ENCODE results near the gene PABPC4L.
"Not testable (repeated sequence)": the region's sequence is repeated elsewhere in the genome, so short reads cannot be mapped to it uniquely, and the experiment has no call there.

Gene PABPC4L

DNA sequence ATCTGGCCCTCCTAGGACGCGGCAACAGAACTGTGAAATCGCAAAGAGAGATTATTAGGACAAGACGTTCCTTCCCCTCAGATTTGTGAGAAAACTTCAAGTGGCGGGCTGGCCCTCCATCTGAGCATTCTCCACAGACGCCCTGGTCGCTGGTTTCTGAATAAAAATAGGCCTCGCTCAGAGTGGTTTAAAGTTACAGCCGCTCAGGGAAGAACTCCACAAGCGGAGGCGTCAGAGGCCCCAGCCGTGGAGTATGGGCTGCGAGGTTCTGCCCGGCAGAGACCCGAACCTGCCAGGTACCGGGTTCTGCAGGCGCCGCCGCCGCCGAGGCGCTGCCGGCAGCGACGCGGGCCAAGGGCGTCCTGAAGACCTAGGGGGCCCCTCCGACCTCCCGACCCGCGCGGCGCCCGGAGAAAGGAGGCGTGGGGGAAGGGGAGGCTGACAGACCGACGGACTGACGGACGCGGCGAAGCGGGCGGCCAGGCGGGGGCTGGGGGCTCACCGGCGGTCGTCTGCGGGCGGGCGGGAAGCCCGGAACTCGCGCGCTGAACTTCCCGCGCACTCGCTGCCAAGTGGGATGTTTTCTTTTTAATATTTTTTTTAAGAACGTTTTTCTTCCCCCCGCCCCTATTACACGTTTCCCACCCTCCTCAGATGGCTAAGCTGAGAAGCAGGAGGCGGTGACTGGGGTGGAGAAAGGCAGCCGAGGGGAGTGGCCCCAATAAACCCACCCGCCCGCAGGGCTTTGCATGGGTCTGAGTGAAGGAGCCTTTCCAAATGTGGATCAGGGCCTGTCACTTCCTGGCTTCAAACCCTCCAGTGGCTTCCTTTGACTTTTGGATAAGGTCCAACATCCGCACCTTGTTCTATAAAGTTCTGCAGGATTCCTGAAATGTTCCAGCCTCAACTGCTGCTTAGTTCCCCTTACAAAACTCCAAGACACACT lies at the start of gene PABPC4L:
Gene PABPC4L (minus strand): TSS at position 574 of the 946 bp plus-strand sequence. CDS start 770 bp downstream, outside the sequence.
- no peak for DNase-seq

DNA sequence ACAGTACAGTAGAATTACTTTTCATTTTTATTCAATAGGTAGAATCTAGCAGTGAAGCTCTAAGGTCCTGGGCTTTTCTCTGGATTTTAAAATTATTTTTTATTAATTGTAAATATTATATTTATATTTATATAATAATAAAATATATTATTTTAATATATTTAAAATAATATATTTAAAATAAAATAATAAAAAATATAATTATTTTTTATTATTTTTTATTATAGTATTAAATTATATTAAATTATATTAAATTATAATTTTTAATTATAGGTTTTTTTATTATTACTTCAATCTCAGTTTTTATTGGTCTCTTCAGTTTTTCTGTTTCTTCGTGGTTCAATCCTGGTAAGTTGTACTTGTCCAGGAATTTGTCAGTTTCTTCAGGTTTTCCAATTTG lies 49.7 kb upstream of the PABPC4L start:
- no peak for DNase-seq

- DNase-seq: no peak
Observed at GRCh38 chr4:134243742-134244713, 42.4 kb upstream of the PABPC4L start.

- no peak for DNase-seq
Observed at GRCh38 chr4:134219043-134219442, 17.5 kb upstream of the PABPC4L start.

DNA sequence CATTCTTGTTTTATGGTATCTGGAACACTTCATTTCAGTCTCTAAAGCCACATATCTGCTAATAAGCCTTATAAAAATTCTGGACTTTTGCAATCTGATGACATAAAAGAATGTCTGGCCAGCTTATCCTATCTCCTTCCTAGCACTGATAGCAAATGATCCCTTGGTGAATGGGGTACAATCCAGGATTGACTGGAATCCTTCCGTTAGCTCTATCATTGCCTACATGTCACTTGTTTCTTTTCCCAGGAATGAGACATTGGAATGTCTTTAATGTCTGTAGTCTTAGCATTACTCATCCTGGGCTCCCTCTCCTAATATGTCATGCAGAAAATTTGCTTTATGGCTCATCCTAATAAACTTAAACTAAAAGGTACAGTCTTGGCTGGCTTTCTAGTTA lies 14.8 kb upstream of the PABPC4L start:
- DNase-seq: no peak

- DNase-seq: no peak
Observed at GRCh38 chr4:134215620-134216344, 14.2 kb upstream of the PABPC4L start.

GRCh38 chr4:134207955-134208354 lies 6.4 kb upstream of the PABPC4L start:
- not testable (repeated sequence) for DNase-seq

- DNase-seq: no peak
Observed at GRCh38 chr4:134202166-134202956, 772 bp upstream of the PABPC4L start.

DNA sequence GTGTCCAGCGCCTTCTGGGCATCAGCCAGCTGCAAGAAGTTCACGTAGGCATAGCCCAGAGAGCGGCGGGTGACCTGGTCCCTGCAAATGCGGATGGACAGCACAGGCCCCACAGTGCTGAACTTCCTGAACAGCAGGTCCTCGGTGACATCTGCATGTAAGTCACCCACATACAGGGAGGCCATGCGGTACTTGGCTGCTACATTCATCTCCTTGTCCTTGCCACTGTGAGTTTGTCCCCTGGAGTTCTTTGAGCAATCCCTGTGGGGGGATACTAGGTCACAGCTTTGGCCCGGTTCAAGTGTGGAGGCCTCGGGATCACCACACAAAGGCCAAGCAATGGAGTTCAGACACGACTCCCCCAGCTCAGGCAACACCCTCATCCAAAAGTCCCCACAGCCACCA lies 776 bp downstream of the PABPC4L start:
- DNase-seq: no peak

- DNase-seq: no peak
Observed at GRCh38 chr4:134189949-134190348, 11.6 kb downstream of the PABPC4L start.

- DNase-seq: no peak
Observed at GRCh38 chr4:134189480-134189879, 12.1 kb downstream of the PABPC4L start.

DNA sequence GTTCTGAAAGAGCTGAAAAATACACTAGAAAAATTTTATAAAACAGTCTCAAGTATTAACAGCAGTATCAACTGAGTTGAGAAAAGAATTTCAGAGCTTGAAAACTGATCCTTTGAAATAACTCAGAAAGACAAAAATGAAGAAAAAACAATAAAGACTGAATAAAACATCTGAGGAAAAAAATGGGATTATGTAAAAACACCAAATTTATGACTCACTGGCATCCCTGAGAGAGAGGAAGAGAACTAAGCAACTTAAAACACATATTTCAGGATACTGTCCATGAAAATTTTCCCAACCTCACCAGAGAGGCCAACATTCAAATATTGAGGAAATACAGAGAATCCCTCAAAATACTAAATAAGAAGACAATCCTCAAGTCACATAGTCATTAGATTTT lies 22.9 kb downstream of the PABPC4L start:
- DNase-seq: no peak

DNA sequence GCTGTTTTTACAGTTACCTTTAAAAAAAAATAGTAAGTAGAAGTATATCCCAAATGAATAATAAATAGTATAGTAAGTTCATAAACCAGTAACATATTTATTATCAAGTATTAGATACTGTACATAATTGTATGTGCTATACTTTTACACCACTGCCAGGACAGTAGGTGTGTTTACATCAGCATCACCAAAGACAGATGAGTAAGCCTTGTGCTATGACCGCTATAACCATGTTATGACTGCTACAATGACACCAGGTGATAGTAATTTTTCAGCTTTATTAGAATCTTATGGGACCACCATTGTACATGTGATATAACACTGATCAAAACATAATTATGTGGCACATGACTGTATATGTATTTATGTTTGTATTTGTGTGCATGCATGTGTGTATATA lies 27.3 kb downstream of the PABPC4L start:
- no peak for DNase-seq

GRCh38 chr4:134160211-134160610 lies 41.4 kb downstream of the PABPC4L start:
- DNase-seq: no peak

- DNase-seq: no peak
Observed at GRCh38 chr4:134154097-134154496, 47.5 kb downstream of the PABPC4L start.

DNA sequence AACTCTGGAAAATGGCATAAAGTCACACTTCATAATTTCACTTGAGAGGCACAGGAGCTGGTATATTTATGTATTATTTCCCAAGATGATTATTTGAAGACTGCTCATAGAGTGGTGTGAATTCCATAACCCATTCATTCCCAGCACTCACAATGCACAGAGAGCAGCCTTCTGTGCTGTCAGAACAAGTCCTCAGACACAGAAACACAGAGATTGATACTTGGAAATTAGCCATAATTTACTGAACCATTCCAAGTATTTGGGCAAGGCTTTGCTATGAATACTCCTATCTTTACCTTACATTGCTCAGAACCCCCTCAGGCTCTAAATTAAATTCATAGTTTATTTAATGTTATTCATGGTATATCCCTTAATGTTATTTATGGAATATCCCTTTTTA lies 53.6 kb downstream of the PABPC4L start:
- no peak for DNase-seq
